GM19328 (cell line): ENCODE measurements around the gene STING1.
"Not testable (repeated sequence)": the region's sequence is repeated elsewhere in the genome, so short reads cannot be mapped to it uniquely, and the experiment has no call there.

Source experiments
- ATAC-seq: cut with Tn5 transposase; IDR thresholded peaks from one replicate; pipeline ENCODE4 v1.9.1; 2021; ENCODE audit warnings: mild to moderate bottlenecking, moderate library complexity; ENCODE audit not compliant: unreplicated experiment

Gene STING1

DNA sequence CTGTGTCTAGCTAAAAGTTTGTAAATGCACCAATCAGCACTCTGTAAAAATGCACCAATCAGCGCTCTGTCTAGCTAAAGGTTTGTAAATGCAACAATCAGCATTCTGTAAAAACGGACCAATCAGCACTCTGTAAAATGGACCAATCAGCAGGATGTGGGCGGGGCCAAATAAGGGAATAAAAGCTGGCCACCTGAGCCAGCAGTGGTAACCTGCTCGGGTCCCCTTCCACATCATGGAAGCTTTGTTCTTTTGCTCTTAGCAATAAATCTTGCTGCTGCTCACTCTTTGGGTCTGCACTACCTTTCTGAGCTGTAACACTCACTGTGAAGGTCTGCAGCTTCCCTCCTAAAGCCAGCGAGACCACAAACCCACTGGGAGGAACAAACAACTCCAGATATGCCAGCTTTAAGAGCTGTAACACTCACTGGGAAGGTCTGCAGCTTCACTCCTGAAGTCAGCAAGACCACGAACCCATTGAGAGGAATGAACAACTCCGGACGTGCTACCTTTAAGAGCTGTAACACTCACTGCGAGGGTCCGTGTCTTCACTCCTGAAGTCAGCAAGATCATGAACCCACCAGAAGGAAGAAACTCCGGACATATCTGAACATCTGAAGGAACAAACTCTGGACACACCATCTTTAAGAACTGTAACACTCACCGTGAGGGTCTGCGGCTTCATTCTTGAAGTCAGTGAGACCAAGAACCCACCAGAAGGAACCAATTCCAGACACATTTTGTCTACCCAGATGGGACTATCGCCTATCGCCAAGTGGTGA lies 20.7 kb upstream of the STING1 start:
- ATAC-seq, result not testable (repeated sequence)

- ATAC-seq, result no peak
These were observed 18.8 kb upstream of the STING1 start for GRCh38 chr5:139501381-139501780.

GRCh38 chr5:139495638-139496435 lies 13.3 kb upstream of the STING1 start:
- no peak for ATAC-seq

GRCh38 chr5:139494832-139495231 lies 12.3 kb upstream of the STING1 start:
- no peak for ATAC-seq

- no peak for ATAC-seq
These were observed 11.7 kb upstream of the STING1 start for GRCh38 chr5:139494256-139494655.

DNA sequence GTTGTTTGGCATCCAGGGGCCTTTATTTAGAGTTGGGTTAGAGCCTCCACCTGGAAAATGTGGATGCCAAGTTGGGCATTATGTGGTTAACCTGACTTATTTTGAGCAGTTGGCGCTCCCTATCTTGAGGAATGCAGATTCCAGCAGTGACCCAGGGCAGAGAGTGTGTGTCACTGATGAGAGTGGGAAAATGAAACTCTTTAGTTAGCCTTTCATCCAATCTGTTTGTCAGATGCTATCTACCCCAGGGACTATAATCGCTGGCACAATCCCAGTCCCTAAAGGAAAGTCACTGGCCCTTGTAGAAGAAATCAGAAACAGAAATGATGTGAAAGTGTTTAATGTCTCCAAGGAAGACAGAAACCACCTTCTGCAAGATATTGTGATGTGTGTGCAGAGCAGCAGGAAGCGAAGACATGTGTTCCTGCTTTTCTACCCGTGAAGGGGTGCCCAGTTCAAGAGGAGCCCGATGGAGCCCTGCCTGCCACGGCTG lies 10.2 kb upstream of the STING1 start:
- ATAC-seq, result no peak

DNA sequence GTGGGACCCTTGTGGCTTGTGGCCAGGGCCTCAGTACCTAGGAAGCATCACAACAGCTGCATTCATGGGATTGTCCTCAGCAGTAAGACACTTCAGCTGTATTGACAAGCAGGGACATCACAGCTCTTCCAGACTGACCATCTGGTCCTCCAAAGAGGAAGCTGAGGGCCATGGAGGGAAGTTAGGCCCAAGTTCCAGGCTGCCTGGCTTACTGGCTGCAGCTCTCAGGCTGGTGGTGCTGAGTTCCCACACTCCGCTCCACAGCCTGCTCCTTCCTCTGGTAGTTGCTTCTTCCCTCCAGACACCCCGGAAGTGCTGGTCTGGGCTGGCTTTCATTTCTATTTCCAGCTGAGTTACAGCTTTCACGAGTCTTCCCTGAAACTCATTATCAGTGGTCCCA lies 5.7 kb upstream of the STING1 start:
- no peak for ATAC-seq

DNA sequence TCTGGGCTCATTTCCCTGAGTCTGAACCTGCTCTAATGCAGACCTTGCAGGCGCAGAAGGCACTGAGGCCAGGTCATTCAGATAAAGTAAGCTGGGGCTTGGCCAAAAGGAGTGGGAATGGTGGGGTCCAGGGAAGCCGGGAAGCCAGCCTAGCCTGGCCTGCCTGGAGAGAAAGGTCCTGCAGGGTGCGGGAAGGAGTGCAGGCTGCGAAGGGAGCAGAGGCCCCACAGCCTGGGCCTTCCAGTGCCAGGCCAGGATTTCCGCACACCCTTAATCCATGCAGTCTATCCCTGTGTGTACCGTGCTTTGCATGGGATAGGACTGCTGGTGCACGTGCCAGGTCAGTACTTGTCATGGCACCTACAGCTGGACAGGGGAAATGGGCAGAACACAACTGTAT lies 3.6 kb upstream of the STING1 start:
- ATAC-seq, result no peak

DNA sequence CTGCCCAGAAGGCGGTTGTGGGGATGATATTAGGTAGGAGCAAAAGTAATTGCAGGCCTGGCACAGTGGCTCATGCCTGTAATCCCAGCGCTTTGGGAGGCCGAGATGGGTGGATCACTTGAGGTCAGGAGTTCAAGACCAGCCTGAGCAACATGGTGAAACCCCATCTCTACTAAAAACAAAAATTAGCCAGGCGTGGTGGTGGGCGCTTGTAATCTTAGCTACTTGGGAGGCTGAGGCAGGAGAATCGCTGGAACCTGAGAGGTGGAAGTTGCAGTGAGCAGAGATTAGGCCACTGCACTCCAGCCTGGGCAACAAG lies 291 bp upstream of the STING1 start:
- ATAC-seq, result not testable (repeated sequence)

GRCh38 chr5:139481580-139482049 lies 943 bp downstream of the STING1 start:
- ATAC-seq, result no peak

GRCh38 chr5:139481122-139481533 lies 1.4 kb downstream of the STING1 start:
- ATAC-seq, result no peak

GRCh38 chr5:139479729-139480128 lies 2.8 kb downstream of the STING1 start:
- ATAC-seq, result not testable (repeated sequence)

- not testable (repeated sequence) for ATAC-seq
These were observed 3.7 kb downstream of the STING1 start for GRCh38 chr5:139478657-139479423.

DNA sequence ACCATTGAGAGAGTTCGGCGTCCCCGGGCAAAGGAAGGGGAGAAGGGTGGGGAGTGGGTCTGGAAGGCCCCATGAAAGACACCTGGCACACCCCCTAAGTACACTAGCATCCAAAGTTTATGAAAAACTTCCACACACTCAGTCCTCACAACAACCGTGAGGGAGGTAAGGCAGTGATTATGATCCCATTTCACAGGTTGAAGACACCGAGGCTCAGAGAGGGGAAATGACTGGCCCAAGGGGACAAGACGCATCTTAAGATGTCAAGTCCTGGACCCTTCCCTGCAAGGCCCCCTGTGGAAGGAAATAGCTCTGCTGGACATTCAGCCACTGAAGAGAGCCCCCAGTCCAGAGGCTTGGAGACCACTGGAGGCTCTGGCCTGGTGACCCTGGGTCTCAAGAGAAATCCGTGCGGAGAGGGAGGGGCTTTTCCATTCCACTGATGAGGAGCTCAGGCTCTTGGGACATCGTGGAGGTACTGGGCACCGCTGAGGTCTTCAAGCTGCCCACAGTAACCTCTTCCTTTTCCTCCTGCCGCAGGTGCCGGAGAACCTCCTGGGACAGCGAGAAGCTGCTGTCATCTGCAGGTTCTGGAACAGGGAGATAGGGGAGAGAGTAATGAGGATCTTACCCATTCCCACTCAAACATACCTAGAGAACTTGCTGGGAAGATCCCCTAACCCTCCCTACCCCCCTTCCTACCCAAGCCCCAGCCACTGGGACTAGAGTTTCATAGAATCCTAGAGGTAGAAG lies 6.5 kb downstream of the STING1 start:
- no peak for ATAC-seq

DNA sequence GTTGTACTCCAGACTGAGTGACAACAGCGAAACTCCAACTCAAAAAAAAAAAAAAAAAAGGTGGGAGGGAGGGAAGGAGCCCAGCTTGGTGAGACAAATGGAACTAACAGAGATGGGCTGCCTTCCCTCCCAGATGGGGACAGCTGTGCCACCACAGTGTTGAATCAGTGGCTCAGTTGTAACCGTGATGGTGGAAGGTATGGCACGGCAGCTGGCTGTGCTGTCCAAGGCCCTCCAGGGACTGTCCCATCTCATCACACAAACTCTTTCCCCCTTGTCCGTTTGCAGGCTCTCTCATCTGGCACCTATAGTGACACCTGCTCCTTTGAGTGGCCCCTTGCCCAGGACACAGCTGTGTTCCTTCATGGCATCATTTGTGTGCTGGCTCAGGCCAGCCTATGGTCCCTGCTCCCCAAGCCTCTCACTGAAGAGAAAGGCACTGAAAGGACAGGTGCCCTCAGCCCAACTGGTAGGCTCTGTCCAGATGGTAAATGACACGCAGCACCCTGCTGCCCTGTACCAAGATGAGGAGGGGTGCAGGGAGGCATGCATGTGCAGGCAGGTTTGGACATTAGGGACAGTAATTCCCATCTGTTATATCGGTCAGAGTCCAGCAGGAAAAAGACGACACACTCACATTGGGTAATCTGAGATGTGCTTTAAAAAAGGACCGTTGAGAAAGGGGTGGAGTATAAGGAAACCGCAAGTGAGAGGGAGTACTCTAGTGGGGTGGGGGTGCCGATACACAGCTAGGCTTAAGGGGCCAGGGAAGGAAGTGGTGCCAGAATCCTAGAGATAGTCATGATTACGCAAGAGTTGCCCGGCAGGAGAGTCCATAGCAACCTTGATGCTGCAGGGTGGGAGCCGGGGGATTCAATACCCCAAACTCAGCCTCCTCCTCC lies 7.4 kb downstream of the STING1 start:
- no peak for ATAC-seq

DNA sequence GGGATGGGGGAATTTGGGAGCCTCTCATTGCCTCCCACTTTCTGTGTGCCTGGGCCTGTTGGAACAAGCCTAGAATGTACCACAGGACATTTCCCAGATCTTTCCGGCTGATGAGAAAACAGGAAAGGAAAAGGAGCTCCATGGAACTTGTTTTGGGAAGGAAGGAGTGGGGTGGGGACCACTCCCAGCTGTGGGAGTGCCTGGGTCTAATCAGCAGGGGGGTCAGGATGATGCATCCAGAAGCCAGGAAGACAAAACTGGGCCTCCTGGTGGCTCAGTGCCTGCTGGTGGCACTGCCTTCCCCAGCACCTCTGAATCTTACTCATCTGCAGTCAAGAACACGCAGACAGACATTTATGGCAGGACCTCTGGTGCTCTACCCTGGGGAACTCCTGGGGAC lies 9.0 kb downstream of the STING1 start:
- no peak for ATAC-seq

GRCh38 chr5:139473105-139473504 lies 9.5 kb downstream of the STING1 start:
- ATAC-seq, result no peak

DNA sequence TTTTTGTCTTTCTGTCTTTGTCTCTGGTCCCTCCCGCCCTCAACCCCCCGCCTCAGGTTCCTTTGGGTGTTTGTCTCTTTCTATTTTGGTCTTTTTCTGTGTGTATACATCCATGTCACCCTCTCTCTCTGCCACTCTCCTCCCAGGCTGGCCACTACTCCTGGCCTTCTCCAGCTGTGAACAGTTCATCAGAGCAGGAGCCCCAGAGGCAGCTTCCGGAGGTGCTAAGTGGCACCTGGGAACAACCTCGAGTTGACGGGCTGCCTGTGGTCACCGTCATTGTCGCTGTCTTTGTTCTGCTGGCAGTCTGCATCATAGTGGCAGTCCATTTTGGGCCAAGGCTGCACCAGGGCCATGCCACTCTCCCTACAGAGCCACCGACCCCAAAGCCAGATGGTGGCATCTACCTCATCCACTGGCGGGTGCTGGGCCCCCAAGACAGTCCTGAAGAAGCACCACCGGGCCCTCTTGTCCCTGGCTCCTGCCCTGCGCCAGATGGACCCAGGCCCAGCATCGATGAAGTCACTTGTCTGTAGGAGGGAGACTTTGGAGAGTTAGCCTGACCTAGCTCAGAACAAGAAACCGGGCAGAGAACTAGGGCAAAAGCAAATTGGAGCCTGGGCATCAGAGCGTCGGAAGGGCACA lies 10.1 kb downstream of the STING1 start:
- no peak for ATAC-seq

DNA sequence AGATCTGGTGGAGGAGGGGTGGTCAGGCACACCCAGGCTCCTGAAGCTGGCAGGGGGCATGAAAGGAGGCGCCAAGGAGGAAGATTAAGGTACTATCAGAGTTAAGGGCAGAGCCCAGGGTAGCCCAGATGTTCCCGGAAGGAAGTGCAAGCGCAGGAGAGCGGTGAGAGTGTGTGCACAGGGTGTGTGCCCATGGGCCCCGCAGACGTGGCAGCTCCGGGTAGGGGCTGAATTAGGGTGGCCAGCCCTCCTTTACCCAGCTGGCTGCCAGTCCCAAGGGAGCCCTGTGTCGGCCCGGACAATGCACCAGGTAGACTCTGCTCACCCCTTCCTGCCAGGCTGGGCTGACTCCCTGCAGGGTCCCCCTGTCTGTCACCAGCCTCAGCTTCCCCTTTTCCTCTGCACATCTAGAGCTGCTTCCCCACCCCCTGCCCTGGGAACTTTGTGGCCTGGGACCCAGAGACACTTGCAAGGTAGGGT lies 11.7 kb downstream of the STING1 start, which contains the start of gene SMIM33:
SMIM33 (plus strand) TSS at position 184 of the 480 bp plus-strand sequence; CDS start at position 302, 118 bp downstream.
- ATAC-seq, result no peak
